ENCODE results near the gene FASN. TPM values are rescaled to one million over a fixed set of nuclear protein-coding genes. Genes with fewer than 3 reads are reported as not detected.
A peak's percentile ranks its signal among the peaks of the same experiment; 100 is the strongest.

FASN gene
- total RNA-seq, 1 experiment from 2014 or later: 433 TPM

DNA sequence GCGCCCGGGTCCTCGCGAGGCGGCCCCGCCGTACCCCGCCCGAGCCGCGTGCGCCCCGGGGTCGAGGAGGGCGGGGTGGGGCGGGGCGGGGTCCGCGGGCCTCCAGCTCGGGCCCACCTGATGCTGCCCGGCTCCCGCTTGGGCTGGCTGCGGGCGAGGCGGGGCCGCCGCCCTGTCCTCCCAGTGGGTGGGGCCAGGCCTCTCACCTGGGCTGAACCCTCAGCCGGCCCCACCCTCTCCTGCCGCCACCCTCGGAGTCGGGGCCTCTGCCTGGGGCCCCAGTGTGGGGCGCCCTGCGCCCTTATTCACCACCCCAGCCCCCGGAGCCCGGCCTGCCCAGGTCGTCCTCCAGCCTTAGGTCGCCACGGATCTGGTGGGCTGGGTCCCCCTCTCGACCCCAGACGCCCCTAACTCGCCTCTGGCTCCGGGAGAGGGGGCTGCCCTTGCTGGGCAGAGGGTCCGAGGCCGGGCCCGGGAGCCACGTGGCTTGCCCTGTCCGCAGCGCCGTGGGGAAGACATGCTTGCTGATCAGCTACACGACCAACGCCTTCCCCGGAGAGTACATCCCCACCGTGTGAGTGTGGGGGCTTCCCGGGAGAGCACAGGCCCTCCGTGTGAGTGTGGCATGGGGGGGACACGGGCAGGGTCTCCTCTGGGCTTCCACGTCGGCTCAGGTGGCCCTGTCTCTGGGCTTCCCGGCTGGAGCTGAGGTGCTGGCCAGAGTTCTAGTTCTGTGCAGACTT lies 66.0 kb downstream of the FASN start:
- Histone ChIP-seq H4K5ac (ENCODE audit: insufficient read length, low read depth, low read length) (no peak overlapping the region), H4K8ac (replicated peaks; ENCODE audit: insufficient read length, low read depth, low read length) (no peak overlapping the region), H3K27ac (ENCODE audit: insufficient read length, low read depth, low read length) (no peak overlapping the region), H3K18ac (ENCODE audit: insufficient read length, low read depth, low read length) (peak overlapping the region; percentile 7), H3K23ac (ENCODE audit: insufficient read length, low read depth, low read length) (no peak overlapping the region), H3K4me1 (ENCODE audit: insufficient read depth, low read length) (no peaks in the 10 kb centered on the region), H4K91ac (ENCODE audit: insufficient read length, low read depth, low read length) (no peak overlapping the region), H2AK5ac (ENCODE audit: insufficient read length, low read length) (no peak overlapping the region), H3K9ac (ENCODE audit: extremely low read depth, insufficient read length, low read length) (peak overlapping the region; percentile 55), H2BK20ac (ENCODE audit: low read depth, low read length, poor library complexity, severe bottlenecking) (no peak overlapping the region), H2BK120ac (ENCODE audit: low read depth, low read length, poor library complexity, severe bottlenecking) (no peak overlapping the region), H3K14ac (ENCODE audit: insufficient read depth, low read length) (peak overlapping the region; percentile 66; the same call in 1 of the 2 replicates), H2BK15ac (ENCODE audit: low read depth, low read length) (no peak overlapping the region), H3T11ph (ENCODE audit: low read length) (no peak overlapping the region), H2AFZ (ENCODE audit: low read length) (no peak overlapping the region), H3K79me1 (ENCODE audit: insufficient read depth, low read depth, low read length, poor library complexity, severe bottlenecking) (no peaks in the 10 kb centered on the region), H4K20me1 (ENCODE audit: control insufficient read depth, insufficient read depth, insufficient read length) (no peaks in the 10 kb centered on the region), H3K79me2 (ENCODE audit: insufficient read depth, low read length) (no peaks in the 10 kb centered on the region), H3K9me3 (ENCODE audit: control insufficient read depth, low read depth, low read length) (no peaks in the 10 kb centered on the region), H3K23me2 (ENCODE audit: insufficient read length, low read depth, low read length, poor library complexity, severe bottlenecking) (peaks cover 8% of the 10 kb centered on the region), H3K27me3 (ENCODE audit: insufficient read depth, low read length) (no peaks in the 10 kb centered on the region; the same call in 1 of the 2 replicates), H3K4ac (ENCODE audit: low read depth, low read length) (no peak overlapping the region), H2BK5ac (ENCODE audit: insufficient read length, low read length) (no peak overlapping the region), H2BK12ac (ENCODE audit: insufficient read length, low read depth, low read length) (no peak overlapping the region), H3K56ac (ENCODE audit: insufficient read length, low read depth, low read length) (no peak overlapping the region), H3K4me2 (ENCODE audit: insufficient read depth, insufficient read length, low read length) (peak overlapping the region; percentile 65)
- Mint-ChIP-seq H3K9me3 (no peaks in the 10 kb centered on the region), H3K27me3 (ENCODE audit: low read depth) (peaks cover 4% of the 10 kb centered on the region), H3K4me1 (peaks cover 2 to 19% of the 10 kb centered on the region in 2 experiments), H3K36me3 (ENCODE audit: insufficient read depth in 1 of 3, low read depth in 3 of 3) (peaks cover 8 to 24% (median 16%) of the 10 kb centered on the region in 3 experiments; a peak in 6 of 7 replicates), H3K4me3 (peak overlapping the region; percentile 60 to 77), H3K27ac (no peak overlapping the region)
- TF ChIP-seq CTCF (conservative IDR thresholded peaks at IDR 0.05): no peak
- no CpG with 5 or more reads among the region's 59 CpGs for WGBS (ENCODE audit: extremely low coverage, insufficient read length, low lambda C conversion rate)
- peak; percentile 91 for DNase-seq

Measured in H9 (cell line).